ENCODE measurements around the gene GRAP.

The GRAP gene

DNA sequence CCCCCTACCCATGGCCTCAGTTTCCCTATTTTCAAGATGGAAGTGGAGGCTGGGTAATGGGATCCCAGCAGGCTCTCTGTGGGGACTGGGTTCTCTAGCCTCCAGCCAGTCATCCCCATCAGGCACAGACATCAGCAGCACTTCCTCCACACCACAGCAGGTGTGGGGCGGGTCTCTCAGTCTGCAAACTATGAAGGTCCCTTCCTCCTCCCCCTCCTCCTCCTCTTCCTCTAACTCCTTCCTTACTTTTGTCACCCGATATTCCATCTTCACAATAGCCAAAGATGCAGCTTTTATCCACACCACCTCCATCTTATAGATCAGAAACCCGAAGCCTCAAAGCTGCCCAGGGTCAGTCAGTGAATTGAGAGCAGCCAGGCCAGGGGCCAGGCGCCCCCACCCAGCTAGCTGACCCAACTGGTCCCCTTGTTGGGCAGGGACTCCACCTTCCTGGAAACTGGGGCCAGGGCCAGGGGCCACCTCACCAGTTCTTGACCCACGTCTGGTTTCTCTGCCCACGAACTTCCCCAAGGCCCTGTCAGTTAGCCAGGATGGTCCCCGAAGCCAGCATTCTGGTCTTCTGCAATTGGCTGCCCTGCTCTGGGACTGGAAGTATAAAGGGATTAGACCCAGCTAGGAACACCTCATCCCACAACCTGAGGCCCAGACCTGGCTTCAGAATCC, 44.7 kb downstream of the GRAP start:
- no peak for DNase-seq

DNA sequence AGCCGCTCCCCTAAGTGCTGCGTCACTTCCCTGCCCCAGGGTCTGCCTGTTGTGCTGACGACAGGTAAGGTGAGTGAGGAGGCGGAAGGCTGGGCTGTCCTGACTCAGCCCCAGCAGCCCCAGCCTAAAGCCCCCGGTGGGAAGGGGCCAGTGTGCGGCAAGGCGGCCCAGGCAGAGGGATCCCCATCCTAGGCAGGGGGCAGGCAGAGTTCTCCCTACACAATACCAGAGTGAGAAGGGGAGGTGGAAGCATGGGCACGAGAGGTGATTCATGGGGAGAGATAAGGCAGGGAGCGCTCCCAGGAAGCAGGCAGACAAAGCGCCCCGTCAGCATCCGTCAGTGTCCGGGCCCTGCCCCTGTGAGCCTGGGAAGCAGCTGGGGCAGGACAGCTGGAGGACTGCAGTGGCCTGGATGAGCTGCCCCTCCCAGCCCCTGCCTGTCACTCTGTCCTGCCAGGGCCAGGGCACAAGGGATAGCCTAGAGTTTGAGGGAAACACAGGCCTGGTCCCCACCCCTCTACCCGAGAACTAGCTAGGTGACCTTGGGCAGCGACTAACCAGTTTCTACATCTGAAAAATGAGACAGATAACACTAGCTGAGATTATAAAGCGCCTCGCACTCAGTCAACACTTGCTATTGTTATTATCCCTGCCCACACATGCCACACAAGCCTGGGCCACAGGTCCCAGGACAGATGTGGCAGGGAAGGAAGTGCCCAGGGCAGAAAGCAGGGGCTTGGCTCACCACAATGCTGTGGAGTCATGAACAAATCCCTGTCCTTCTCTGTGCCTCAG, 46.0 kb downstream of the GRAP start:
- no peak for DNase-seq

DNA sequence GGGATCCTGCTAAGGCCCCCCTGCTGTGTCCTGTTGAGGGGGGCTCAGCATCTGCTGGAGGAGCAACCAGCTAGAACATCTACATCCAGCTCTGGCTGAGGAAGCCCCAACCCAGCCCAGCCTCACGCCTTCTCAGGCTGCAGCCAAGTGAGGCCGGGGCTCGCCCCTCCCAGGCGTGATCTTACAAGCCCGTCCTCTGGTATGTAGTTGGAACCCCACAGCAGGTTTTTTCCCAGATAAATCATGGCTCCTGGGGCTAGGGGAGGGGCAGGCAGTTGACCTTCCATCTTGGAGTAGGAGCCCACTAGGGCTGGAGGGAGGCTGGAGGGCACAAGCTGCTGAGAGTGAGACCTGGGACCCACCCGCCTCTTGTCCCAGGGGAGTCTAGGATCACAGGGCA, 46.8 kb downstream of the GRAP start:
- DNase-seq, result no peak

DNA sequence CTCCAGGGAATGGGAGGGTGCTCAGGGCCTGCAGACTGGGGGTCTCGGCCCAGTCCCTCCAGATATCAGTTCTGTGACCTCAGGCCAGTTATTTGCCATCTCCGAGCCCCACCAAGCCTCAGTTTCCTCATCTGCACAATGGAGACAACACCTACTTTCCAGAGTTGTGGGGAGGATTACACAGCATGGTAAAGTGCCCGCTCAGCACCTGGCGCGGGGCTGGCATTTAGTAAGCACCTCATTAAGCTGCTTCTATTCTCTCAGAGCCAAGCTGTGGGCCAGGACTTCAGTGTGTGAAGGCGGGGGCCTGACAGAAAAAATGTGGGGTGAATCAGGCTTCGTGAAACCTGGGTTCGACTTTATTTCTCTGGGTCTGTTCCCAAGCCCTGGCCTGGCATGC, 47.4 kb downstream of the GRAP start:
- DNase-seq, result no peak

- DNase-seq, result no peak
Measured at GRCh38 chr17:18997650-18998196, 49.0 kb downstream of the GRAP start.

DNA sequence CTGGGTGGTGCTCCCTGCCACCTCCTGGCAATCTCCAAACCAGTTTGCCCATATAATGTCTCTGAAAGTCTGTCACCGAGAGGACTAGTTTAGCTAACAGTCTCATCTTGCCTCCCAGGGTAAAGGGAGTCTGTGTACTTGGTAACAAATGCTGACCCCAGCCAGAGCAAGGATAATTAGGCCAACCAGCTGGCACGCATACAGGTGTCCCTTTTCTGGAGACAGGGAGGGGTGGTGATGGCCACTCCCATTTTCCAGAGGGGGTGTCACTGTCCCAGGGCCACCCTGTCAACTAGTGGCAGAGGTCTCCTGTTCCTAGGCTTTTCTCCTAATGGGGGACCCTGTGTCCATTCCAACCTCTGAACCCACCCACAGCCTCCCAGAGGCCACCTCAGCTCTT, 50.3 kb downstream of the GRAP start:
- no peak for DNase-seq

GRCh38 chr17:18995220-18995619, 51.5 kb downstream of the GRAP start:
- no peak for DNase-seq

- no peak for DNase-seq
Measured at GRCh38 chr17:18994631-18995030, 52.1 kb downstream of the GRAP start.

- no peak for DNase-seq
Measured at GRCh38 chr17:18993905-18994526, 52.7 kb downstream of the GRAP start.

GRCh38 chr17:18992454-18993130, 54.2 kb downstream of the GRAP start:
- no peak for DNase-seq

- DNase-seq, result no peak
Measured at GRCh38 chr17:18991531-18992315, 55.0 kb downstream of the GRAP start.

DNA sequence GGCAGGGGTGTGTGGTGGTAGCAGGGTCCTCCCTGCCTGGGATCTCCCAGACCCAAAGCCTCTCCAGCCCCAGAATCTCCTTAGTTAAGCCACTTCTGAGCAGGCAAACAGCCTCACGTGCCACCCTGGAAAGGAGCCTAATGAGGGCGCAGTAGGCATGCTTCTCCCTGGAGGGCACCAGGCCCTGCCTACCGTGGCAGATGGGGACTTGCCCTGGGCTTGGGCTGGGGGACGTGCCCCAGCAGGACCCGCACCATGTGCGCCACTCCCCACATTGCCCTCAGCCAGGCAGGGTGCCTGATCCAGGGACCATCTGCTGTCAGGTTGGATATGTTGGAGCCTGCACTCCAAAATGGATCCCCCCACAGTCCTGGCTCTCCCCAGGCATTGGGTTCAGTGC, 56.4 kb downstream of the GRAP start:
- DNase-seq, result no peak

GRCh38 chr17:18988546-18989173, 58.1 kb downstream of the GRAP start:
- no peak for DNase-seq

GRCh38 chr17:18987862-18988545, 58.8 kb downstream of the GRAP start:
- DNase-seq, result no peak

- DNase-seq, result no peak
Measured at GRCh38 chr17:18987230-18987610, 59.5 kb downstream of the GRAP start.

GRCh38 chr17:18986541-18987229, 60.1 kb downstream of the GRAP start:
- DNase-seq, result no peak

- DNase-seq, result no peak
Measured at GRCh38 chr17:18985475-18985874, 61.3 kb downstream of the GRAP start.

DNA sequence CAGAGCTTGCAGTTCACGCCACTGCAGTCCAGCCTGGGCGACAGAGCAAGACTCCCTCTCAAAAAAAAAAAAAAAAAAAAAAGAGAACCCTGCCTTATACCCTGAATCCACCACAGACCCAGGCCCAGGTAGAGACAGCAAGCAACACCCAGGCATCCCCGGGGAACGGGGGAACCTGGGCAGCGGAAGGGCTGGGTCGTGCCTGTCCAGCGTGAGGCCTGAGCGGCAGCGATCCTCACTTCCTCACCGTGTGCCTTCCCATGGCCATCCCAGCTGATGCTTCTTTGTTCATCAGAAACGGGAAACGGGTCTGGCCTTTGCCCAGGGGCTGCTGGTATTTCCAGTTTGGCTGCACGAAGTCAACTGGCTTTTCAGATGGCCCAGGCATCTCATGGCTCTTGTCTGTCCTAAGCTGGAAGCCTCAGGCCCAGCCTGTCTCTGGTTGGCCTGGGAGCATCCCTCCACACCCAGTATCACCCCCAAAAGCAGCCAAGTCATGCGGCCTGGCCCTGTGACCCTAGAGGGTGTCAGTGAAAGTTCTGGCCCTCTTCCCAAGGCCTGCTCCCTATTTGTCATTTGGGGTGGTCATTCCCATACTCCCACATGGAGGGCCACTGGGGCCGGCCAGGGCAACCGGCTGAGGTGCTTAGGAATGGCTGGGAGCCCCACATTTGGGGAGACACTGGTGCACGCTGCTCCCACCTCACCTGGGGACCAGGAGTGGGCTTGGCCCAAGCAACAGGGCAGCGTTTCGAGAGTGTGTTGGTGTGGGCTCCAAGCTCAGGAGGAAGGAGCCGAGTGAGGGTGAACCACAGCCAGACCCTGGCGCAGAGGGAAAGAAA, 62.3 kb downstream of the GRAP start:
- no peak for DNase-seq
